Measurements from ENCODE around the gene VDAC1.

GRCh38 chr5:134034326-134034725, 29.6 kb upstream of the VDAC1 start:
- no peak for TF ChIP-seq POLR2AphosphoS5 (IDR thresholded peaks at IDR 0.05; ENCODE audit: low read depth, low read length)
- no peak for TF ChIP-seq CTCF (IDR thresholded peaks at IDR 0.05)
- no peak for TF ChIP-seq SIN3A (IDR thresholded peaks at IDR 0.05; ENCODE audit: borderline replicate concordance, insufficient read depth, low read depth, low read length)
